Measurements from ENCODE around the gene DOC2A.

DOC2A gene

DNA sequence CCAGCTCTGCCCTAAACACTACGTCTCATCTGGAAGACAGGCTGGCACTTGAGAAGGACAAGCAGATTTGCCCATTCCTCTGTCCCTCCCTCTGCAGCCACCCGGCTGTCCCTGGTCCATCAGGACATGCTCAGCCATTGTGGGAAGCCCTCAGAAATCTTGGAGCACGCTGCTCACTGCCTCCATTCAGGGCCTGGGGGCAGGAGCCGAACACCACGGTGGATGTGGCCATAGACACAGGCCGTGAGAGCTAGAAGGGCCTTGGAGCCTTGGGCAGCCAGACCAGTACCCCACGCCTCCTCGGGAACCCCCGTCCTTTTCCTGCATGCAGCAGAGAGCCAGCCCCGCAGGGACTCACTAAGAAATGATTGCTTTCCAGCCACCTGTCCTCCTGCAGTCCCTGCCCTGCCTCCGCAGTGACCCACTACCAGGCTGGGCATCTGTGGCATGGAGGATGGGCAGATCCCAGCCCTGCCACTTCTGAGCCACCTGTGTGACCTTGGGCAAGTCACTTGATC, 3.4 kb downstream of the DOC2A start:
- DNase-seq (ENCODE audit: low read depth): no peak
- no peak overlapping the region for H3K4me3 ChIP-seq (ENCODE audit: low read depth, low read length)
- TF ChIP-seq, protein P1, sequence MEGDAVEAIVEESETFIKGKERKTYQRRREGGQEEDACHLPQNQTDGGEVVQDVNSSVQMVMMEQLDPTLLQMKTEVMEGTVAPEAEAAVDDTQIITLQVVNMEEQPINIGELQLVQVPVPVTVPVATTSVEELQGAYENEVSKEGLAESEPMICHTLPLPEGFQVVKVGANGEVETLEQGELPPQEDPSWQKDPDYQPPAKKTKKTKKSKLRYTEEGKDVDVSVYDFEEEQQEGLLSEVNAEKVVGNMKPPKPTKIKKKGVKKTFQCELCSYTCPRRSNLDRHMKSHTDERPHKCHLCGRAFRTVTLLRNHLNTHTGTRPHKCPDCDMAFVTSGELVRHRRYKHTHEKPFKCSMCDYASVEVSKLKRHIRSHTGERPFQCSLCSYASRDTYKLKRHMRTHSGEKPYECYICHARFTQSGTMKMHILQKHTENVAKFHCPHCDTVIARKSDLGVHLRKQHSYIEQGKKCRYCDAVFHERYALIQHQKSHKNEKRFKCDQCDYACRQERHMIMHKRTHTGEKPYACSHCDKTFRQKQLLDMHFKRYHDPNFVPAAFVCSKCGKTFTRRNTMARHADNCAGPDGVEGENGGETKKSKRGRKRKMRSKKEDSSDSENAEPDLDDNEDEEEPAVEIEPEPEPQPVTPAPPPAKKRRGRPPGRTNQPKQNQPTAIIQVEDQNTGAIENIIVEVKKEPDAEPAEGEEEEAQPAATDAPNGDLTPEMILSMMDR (IDR thresholded peaks at IDR 0.05; ENCODE audit: insufficient read depth, low read depth, low read length, missing control alignments): no peak

DNA sequence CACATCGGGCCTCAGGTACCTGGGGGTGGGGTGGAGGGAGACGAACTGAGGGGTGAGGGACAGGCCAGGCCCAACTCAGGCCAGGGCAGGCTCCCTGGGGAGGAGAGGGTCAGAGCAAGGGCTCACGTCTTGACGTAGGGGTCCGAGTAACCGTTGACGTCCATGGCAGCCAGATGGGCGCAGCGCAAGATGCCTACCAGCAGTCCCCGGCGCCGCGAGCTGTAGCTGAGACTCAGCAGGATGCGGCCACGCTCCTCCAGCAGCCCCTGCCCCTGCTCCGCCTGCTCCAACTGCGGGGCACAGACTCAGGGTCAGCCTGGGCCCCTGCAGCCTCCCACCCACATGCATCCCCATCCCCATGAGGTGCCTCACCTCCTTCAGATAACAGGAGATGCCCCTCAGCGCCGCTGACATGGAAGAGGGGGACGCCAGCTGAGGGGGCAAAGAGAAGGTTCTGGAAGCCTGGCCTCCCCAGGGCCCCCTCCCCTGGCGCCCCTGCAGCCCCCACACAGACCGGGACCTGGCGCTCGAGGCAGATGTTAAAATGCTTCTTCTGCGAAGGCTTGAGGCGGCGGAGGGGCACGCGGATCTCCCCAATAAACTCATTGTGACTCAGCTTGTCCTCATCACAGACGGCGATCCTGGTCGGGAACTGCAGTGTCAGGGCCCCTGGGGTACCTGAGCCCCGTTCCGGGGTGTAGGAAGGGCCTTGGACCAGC, 4.0 kb downstream of the DOC2A start:
- TF ChIP-seq, protein P1 (IDR thresholded peaks at IDR 0.05; ENCODE audit: insufficient read depth, low read depth, low read length, missing control alignments): no peak
- DNase-seq (ENCODE audit: low read depth): no peak
- H3K4me3 ChIP-seq (ENCODE audit: low read depth, low read length): no peak overlapping the region

DNA sequence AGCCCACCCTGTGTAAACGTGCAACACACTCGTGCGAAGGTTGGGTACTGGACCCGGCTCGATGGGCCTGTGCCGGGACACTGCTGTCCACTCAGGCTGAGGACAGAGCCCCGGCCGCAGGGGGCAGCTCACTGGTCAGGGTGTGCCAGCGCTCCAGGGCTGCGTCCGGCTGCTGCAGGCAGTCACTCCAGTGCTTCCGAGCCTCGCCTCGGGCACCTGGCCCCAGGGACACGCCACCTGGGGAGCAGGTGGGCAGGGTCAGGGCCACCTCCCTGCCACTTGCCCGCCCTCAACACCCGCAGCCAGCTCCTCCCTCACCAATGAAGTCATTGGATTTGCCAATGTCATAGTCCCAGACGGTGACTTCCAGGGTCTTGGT, 4.7 kb downstream of the DOC2A start:
- H3K4me3 ChIP-seq (ENCODE audit: low read depth, low read length): no peak overlapping the region
- no peak for DNase-seq (ENCODE audit: low read depth)

DNA sequence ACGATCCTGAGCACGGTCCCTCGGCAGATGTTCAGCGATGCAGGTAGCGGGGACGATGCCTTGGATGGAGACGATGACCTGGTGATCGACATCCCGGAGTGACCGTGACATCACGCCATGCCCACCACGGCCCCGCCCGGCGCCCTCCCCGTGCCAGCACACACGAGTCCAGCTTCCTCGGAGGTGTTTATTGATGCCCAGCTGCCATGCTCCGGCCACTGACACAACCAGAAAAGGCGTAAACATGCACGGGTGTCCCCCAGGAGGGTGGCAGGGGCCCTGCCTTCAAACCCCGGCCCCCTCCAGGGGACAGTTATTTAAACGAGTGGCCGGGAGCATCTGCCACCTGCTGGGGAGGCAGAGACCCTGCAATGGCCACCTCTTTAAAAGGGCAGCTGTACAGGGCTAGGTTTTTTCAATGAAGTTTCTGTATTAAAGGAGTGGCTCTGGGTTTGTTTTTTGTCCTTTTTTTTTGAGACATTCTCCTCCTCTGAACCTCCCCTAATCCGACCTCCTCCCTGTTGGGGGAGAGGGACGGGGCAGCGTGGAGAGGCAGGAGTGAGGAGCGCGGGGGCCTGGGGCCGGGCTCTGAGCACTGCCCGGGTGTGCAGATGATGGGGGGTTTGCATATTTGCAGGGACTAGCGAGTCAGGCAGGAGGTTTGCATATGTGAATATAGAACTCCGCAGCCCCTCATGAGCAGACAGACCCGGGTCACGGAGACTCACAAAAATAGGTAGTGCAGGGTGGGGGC, 5.3 kb downstream of the DOC2A start:
- TF ChIP-seq, protein P1 (IDR thresholded peaks at IDR 0.05; ENCODE audit: insufficient read depth, low read depth, low read length, missing control alignments): peak; percentile 69
- H3K4me3 ChIP-seq (ENCODE audit: low read depth, low read length): no peak overlapping the region
- DNase-seq (ENCODE audit: low read depth): peak; percentile 53

More for the DNA sequence above, 4.7 kb downstream of the DOC2A start:
- TF ChIP-seq, protein P1 (IDR thresholded peaks at IDR 0.05; ENCODE audit: insufficient read depth, low read depth, low read length, missing control alignments): no peak

DNA sequence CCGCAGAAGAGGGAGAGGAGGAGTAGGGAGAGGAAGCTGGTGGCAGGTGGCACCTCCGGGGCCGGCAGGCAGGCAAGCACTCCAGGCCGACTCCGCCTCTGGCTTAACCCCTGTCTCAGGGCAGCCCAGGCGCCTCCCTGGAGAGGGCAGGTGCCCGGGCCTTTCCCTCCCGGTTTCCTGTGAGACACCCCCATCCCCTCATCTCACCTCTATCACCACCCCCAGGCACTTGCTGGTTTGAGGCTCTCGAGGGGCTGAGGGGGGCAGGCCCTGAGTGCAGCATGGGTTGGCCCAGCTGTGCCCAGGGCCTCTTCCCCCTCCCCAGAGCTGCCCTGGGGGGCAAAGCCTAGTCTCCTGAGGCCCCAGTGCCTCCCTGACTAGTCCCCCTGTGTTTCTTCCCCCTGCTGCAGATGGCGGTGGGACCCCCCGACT, 6.0 kb downstream of the DOC2A start:
- H3K4me3 ChIP-seq (ENCODE audit: low read depth, low read length): no peak overlapping the region
- TF ChIP-seq, protein P1 (IDR thresholded peaks at IDR 0.05; ENCODE audit: insufficient read depth, low read depth, low read length, missing control alignments): no peak
- no peak for DNase-seq (ENCODE audit: low read depth)

DNA sequence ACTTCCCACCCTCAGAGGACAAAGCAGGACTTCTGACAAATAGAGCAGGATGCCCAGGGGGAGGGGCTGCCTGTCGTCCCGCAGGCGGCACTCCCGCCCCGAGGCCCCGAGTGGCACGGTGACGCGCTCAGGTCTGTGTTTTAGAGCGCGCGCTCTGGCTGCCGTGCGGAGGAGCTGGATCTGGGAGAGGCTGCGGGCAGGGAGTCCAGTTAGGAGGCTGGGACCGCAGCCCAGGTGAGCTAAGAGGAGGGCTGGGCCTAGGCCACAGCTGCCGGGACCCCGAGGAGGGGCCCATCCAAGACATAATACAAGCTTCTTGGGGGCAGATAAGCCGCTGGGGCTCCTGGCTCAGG, 6.4 kb downstream of the DOC2A start:
- no peak overlapping the region for H3K4me3 ChIP-seq (ENCODE audit: low read depth, low read length)
- TF ChIP-seq, protein P1 (IDR thresholded peaks at IDR 0.05; ENCODE audit: insufficient read depth, low read depth, low read length, missing control alignments): no peak
- no peak for DNase-seq (ENCODE audit: low read depth)
